ENCODE results near the gene OTX2.

OTX2 gene

GRCh38 chr14:56796259-56796658 lies 14.0 kb downstream of the OTX2 start:
- no peak for DNase-seq (ENCODE audit: low spot score)

GRCh38 chr14:56795284-56795622 lies 15.0 kb downstream of the OTX2 start:
- DNase-seq (ENCODE audit: low spot score): no peak

- no peak for DNase-seq (ENCODE audit: low spot score)
These were observed 15.6 kb downstream of the OTX2 start for GRCh38 chr14:56794557-56795283.

GRCh38 chr14:56794088-56794556 lies 16.2 kb downstream of the OTX2 start:
- DNase-seq (ENCODE audit: low spot score): no peak

GRCh38 chr14:56789955-56790354 lies 20.3 kb downstream of the OTX2 start:
- no peak for DNase-seq (ENCODE audit: low spot score)

GRCh38 chr14:56787530-56787929 lies 22.7 kb downstream of the OTX2 start:
- DNase-seq (ENCODE audit: low spot score): no peak

GRCh38 chr14:56782711-56783110 lies 27.6 kb downstream of the OTX2 start:
- DNase-seq (ENCODE audit: low spot score): no peak

- DNase-seq (ENCODE audit: low spot score): no peak
These were observed 35.8 kb downstream of the OTX2 start for GRCh38 chr14:56774503-56774902.

- no peak for DNase-seq (ENCODE audit: low spot score)
These were observed 39.8 kb downstream of the OTX2 start for GRCh38 chr14:56770512-56770911.

- no peak for DNase-seq (ENCODE audit: low spot score)
These were observed 49.9 kb downstream of the OTX2 start for GRCh38 chr14:56760164-56760914.

GRCh38 chr14:56759633-56760032 lies 50.6 kb downstream of the OTX2 start:
- DNase-seq (ENCODE audit: low spot score): no peak

GRCh38 chr14:56759094-56759493 lies 51.2 kb downstream of the OTX2 start:
- no peak for DNase-seq (ENCODE audit: low spot score)

GRCh38 chr14:56754921-56755320 lies 55.4 kb downstream of the OTX2 start:
- no peak for DNase-seq (ENCODE audit: low spot score)

- DNase-seq (ENCODE audit: low spot score): no peak
These were observed 56.9 kb downstream of the OTX2 start for GRCh38 chr14:56753396-56753795.

- no peak for DNase-seq (ENCODE audit: low spot score)
These were observed 57.9 kb downstream of the OTX2 start for GRCh38 chr14:56752428-56752827.

GRCh38 chr14:56751471-56751870 lies 58.8 kb downstream of the OTX2 start:
- no peak for DNase-seq (ENCODE audit: low spot score)
